Measurements from ENCODE around the gene CCDC124. TPM values are rescaled to one million over a fixed set of nuclear protein-coding genes. Genes with fewer than 3 reads are reported as not detected.
"Not testable (repeated sequence)": the region's sequence is repeated elsewhere in the genome, so short reads cannot be mapped to it uniquely, and the experiment has no call there.

Gene CCDC124
- total RNA-seq, 4 donors from 2014 or later: 32.6 to 91.9 (median 47.4) TPM

DNA sequence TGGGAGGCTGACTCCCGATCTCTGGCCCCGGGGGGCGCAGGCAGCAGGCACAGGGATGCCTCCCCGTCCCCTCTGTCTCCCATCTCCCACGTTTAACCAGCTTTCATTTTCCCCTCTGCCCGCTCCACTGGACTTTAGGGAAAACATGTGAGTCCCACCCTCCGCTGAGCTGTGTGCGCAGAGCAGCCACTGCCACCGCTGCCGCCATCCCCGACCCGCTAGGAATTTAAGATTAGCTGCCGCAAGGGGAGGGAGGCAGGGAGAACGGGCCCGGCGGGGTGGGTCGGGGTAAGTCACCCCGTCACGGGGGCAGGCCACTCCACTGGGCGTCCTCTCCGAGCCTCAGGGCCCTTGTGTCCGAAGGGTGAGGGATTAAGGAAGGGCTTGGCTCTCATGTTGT is 49.6 kb downstream of the CCDC124 start:
- no peak for DNase-seq (ENCODE audit: low spot score in 2 of 2)
- H3K4me3 ChIP-seq (ENCODE audit: low read depth, poor library complexity, severe bottlenecking): no peak overlapping the region
- WGBS, 2 donors: 83 to 87% methylated on average over 22 of the region's 22 CpGs
- TF ChIP-seq, protein P1, sequence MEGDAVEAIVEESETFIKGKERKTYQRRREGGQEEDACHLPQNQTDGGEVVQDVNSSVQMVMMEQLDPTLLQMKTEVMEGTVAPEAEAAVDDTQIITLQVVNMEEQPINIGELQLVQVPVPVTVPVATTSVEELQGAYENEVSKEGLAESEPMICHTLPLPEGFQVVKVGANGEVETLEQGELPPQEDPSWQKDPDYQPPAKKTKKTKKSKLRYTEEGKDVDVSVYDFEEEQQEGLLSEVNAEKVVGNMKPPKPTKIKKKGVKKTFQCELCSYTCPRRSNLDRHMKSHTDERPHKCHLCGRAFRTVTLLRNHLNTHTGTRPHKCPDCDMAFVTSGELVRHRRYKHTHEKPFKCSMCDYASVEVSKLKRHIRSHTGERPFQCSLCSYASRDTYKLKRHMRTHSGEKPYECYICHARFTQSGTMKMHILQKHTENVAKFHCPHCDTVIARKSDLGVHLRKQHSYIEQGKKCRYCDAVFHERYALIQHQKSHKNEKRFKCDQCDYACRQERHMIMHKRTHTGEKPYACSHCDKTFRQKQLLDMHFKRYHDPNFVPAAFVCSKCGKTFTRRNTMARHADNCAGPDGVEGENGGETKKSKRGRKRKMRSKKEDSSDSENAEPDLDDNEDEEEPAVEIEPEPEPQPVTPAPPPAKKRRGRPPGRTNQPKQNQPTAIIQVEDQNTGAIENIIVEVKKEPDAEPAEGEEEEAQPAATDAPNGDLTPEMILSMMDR (IDR thresholded peaks at IDR 0.05): no peak
- TF ChIP-seq POLR2A (IDR thresholded peaks at IDR 0.05): no peak
- intact Hi-C loops (cut with DNase I; ENCODE audit: low total_unique reads): no loop called here

DNA sequence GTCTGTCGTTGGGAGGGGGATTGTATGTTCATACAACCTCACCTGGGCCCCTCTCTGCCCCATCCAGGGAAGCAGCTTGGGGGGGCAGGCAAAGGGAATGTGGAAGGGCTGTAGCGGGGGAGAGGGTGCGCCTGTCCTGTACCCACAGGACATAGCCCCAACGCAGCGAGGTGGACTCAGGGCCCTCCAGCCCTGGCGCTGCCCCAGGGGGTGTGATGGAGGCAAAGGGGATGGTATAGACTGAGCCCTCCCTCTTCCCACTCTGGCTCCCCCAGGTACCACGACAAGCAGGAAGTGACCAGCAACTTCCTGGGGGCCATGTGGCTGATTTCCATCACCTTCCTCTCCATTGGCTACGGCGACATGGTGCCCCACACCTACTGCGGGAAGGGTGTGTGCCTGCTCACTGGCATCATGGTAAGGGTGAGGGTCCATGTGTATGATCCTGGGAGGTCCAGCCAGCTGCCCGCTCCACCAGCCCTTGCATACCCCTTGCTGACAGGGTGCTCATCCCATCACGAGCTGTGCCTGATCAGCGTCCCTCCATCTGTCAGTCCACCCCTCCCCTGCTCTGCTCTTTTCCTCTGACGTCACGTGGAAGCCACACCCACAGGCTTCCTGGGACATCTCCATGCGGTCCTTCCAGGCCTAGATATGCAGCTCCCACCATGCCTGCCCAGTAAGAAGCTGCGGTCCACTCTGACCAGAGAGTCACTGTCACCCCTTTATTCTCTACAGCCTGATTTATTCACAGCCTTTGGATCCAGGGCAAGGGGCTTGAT is 52.4 kb downstream of the CCDC124 start:
- DNase-seq (ENCODE audit: low spot score in 2 of 2): no peak
- intact Hi-C loops (cut with DNase I; ENCODE audit: low total_unique reads): no loop called here
- no peak overlapping the region for H3K4me3 ChIP-seq (ENCODE audit: low read depth, poor library complexity, severe bottlenecking)
- TF ChIP-seq, protein P1 (IDR thresholded peaks at IDR 0.05): no peak
- TF ChIP-seq POLR2A (IDR thresholded peaks at IDR 0.05): no peak
- WGBS, 2 donors: 66 to 69% methylated on average over 16 to 17 of the region's 17 CpGs

DNA sequence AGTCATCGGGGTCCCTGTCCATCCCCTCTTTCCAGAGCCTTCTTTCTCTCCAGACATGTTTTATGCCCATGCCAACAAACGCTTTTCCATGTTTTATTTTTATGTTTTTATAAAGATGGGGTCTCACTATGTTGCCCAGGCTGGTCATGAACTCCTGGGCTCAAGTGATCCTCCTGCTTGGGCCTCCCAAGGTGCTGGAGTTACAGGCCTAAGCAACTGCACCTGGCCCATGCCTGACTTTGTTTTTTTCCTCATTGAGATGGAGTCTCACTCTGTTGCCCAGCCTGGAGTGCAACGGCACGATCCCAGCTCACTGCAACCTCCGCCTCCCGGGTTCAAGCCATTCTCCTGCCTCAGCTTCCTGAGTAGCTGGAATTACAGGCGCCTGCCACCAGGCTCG is 53.8 kb downstream of the CCDC124 start:
- DNase-seq (ENCODE audit: low spot score in 2 of 2); H3K4me3 ChIP-seq (ENCODE audit: low read depth, poor library complexity, severe bottlenecking); intact Hi-C loops (cut with DNase I; ENCODE audit: low total_unique reads): not testable (repeated sequence)
- 85 to 86% methylated on average over 8 of the region's 8 CpGs for WGBS, 2 donors

DNA sequence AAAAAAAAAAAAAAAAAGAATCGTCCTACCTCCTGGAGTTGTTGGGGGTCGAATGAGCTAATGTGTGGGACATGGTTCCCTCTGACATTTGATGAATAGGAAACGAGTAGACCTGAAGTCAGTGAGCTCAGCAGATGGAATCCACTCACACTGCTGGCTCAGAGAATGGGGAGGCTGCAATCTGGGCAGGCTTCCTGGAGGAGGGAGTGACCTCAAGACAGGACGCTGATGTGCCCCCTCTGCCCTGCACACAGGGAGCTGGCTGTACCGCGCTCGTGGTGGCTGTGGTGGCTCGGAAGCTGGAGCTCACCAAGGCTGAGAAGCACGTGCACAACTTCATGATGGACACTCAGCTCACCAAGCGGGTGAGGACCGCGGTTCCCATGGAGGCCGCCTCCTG is 55.3 kb downstream of the CCDC124 start:
- WGBS, 2 donors: 90 to 93% methylated on average over 13 of the region's 13 CpGs
- TF ChIP-seq, protein P1 (IDR thresholded peaks at IDR 0.05): no peak
- TF ChIP-seq POLR2A (IDR thresholded peaks at IDR 0.05): no peak
- H3K4me3 ChIP-seq (ENCODE audit: low read depth, poor library complexity, severe bottlenecking): no peak overlapping the region
- intact Hi-C loops (cut with DNase I; ENCODE audit: low total_unique reads): no loop called here
- no peak for DNase-seq (ENCODE audit: low spot score in 2 of 2)

DNA sequence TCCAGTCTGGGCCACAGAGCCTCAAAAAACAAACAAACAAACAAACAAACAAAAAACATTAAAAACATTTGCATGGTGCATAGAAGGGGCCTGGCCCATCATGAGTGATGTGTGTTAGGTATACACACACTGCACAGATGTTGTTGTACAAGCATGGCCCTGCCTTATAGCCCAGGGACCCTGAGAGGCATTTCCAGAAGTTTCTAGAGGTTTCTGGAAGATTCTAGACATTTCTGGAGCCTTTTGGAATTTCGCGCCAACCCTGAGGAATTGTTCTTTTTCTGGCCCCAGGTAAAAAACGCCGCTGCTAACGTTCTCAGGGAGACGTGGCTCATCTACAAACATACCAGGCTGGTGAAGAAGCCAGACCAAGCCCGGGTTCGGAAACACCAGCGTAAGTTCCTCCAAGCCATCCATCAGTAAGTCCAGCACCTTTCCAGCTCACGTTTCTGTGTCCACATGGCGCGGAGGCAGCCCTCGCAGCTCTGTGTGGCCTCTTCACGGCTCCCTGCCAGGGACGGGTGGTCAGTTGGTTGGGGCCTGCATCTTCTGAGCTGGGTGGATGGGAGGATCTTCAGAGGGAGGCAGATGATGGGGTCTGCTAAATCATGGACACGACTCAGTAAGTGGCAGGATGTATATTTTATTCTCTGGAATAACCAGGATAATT is 56.7 kb downstream of the CCDC124 start:
- H3K4me3 ChIP-seq (ENCODE audit: low read depth, poor library complexity, severe bottlenecking): no peak overlapping the region
- no peak for DNase-seq (ENCODE audit: low spot score in 2 of 2)
- WGBS, 2 donors: 87 to 92% methylated on average over 16 of the region's 16 CpGs
- intact Hi-C loops (cut with DNase I; ENCODE audit: low total_unique reads): loop anchor here (5.0 kb wide), 2 partner anchors 47 to 122 kb away; no protein-coding TSS in a partner anchor
- no peak for TF ChIP-seq POLR2A (IDR thresholded peaks at IDR 0.05)
- TF ChIP-seq, protein P1 (IDR thresholded peaks at IDR 0.05): no peak

DNA sequence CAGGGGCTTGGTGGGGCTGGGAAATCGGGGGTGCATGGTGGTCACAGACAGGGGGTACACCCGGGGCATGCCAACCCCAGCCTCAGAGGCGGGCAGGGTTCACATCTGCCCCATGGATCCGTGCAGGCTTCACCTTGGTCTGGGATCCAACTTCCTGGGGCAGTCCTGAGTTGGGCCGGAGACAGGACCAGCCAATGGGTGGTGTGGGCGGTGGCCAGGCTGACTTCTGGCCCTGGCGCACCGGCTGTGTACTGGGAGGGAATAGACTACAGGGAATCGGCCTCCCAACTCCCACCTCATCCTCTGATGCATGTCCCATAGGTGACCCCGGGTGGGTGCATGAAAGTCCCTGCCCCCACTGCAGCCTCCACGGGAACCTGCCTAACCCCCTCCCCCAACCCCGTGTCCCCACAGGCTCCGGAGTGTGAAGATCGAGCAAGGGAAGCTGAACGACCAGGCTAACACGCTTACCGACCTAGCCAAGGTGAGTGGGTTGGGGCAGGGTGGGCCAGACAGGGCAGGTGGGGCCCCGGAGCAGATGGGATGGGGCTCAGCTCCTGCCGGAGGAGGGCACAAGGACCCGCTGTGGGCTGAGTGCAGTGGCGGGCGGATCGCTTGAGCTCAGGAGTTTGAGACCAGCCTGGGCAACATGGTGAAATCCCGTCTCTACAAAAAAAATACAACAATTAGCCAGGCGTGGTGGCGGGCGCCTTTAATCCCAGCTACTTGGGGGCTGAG is 60.4 kb downstream of the CCDC124 start:
- WGBS, 2 donors: 82 to 85% methylated on average over 18 to 26 of the region's 27 CpGs
- intact Hi-C loops (cut with DNase I; ENCODE audit: low total_unique reads): loop anchor here (5.0 kb wide), 2 partner anchors 51 to 126 kb away; no protein-coding TSS in a partner anchor
- H3K4me3 ChIP-seq (ENCODE audit: low read depth, poor library complexity, severe bottlenecking): no peak overlapping the region
- DNase-seq (ENCODE audit: low spot score in 2 of 2): no peak
- TF ChIP-seq, protein P1 (IDR thresholded peaks at IDR 0.05): no peak
- TF ChIP-seq POLR2A (IDR thresholded peaks at IDR 0.05): no peak
